ENCODE results near the gene NPHP4. TPM values are rescaled to one million over a fixed set of nuclear protein-coding genes. Genes with fewer than 3 reads are reported as not detected.

The NPHP4 gene
- total and polyA plus RNA-seq, 2 donors: 2.5 to 4.2 TPM

DNA sequence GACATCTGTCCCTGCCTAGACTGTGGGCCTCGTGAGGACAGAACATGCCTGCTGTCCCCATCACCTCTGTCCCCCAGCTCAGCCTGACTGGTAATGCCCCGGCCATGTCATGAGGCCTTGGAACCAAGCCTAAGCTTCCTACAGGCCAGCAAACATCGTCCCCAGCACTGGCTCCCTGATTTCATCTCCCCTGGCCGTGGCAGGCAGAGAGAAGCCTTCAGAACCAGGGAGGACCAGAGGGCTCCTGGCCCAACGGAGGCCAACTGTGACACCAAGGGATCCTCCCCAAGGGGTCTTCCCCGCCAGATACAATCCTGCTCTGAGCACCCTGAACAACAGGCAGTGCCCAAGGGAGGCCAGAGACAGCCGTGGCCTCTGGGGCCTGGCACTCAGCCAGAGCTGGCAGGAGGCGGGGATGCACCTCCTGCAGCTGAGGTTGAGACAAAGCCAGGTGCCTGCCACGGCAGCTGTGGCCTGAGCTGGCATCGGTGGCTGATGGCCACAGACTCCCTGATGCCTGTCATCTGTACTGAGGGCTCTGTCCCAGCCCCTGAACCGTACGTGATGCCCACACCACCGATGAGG, 9.9 kb upstream of the NPHP4 start:
- H3K9me3 ChIP-seq (ENCODE audit: control insufficient read depth in 2 of 2, insufficient read depth in 1 of 2, low read length in 1 of 2): peaks cover 0 to 3% of the 10 kb centered on the region in 2 donors
- H3K36me3 ChIP-seq (ENCODE audit: control insufficient read depth in 2 of 2, insufficient read depth in 2 of 2, low read length in 1 of 2): no peaks in the 10 kb centered on the region
- no peak overlapping the region for H3K4me3 ChIP-seq (ENCODE audit: low read length in 2 of 2)
- DNase-seq (ENCODE audit: low read depth in 6 of 9, low spot score in 9 of 9): no peak
- H3K27me3 ChIP-seq (ENCODE audit: control insufficient read depth in 2 of 2, insufficient read depth in 1 of 2, low read length in 1 of 2): peaks cover 0 to under 1% of the 10 kb centered on the region in 2 donors
- peaks cover 0 to 11% of the 10 kb centered on the region in 2 donors for H3K4me1 ChIP-seq (ENCODE audit: control insufficient read depth in 2 of 2, insufficient read depth in 2 of 2, low read length in 2 of 2)
- WGBS: 57% methylated on average over 13 of the region's 13 CpGs
- no peak overlapping the region for H3K27ac ChIP-seq (ENCODE audit: low read depth in 1 of 2, low read length in 1 of 2)

DNA sequence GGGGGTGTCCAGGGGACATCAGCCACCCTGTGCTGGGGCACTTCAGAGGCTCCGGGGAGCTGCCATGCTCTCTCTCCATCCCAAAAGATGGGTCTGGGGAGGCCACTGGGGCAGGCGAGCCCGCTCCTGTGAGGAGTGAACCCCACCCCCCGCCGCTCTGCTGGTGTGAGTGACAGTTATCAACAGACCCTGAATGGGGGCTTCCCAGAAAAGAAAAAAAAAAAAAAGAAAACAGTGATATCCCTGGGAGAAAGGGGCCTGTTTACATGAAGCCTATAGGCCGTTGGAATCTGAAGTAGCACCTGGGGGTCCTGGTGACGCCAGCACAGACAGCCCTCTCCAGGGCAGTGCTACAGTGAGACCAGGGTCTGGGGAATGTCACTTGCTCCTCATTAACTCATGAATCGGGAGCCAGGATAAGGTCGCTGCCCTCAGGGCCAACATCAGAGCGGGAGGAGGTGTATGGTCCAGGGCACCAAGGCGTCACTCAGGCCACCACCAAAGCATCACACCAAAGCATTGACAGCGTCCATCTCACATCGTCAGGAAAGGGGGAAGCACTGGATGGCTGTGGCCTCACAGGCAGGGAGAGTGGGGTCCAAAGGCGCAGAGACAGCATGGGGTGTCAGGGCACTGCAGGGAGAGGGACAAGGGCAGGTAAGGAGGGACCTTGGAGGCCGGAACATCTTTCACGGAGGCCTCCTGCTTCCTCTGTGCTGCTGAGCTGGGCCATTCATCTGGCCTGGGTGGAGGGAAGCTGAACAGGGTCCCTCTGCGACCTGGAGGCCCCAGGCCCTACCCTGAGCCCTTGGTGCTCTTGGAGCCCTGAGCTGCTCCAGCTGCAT, 8.4 kb upstream of the NPHP4 start:
- Histone ChIP-seq H3K9me3 (ENCODE audit: control insufficient read depth in 2 of 2, insufficient read depth in 1 of 2, low read length in 1 of 2) (peaks cover 0 to 3% of the 10 kb centered on the region in 2 donors), H3K4me3 (ENCODE audit: low read length in 2 of 2) (no peak overlapping the region), H3K4me1 (ENCODE audit: control insufficient read depth in 2 of 2, insufficient read depth in 2 of 2, low read length in 2 of 2) (peaks cover 0 to 7% of the 10 kb centered on the region in 2 donors), H3K36me3 (ENCODE audit: control insufficient read depth in 2 of 2, insufficient read depth in 2 of 2, low read length in 1 of 2) (peaks cover 0 to 8% of the 10 kb centered on the region in 2 donors), H3K27me3 (ENCODE audit: control insufficient read depth in 2 of 2, insufficient read depth in 1 of 2, low read length in 1 of 2) (no peaks in the 10 kb centered on the region), H3K27ac (ENCODE audit: low read depth in 1 of 2, low read length in 1 of 2) (no peak overlapping the region)
- WGBS: 96% methylated on average over 17 of the region's 17 CpGs
- DNase-seq (ENCODE audit: low read depth in 6 of 9, low spot score in 9 of 9): no peak

GRCh38 chr1:5999711-6000443, 7.7 kb upstream of the NPHP4 start:
- no peak for DNase-seq (ENCODE audit: low read depth in 6 of 9, low spot score in 9 of 9)
- Histone ChIP-seq H3K27ac (ENCODE audit: low read depth in 1 of 2, low read length in 1 of 2) (no peak overlapping the region), H3K36me3 (ENCODE audit: control insufficient read depth in 2 of 2, insufficient read depth in 2 of 2, low read length in 1 of 2) (peaks cover 0 to 8% of the 10 kb centered on the region in 2 donors), H3K4me3 (ENCODE audit: low read length in 2 of 2) (no peak overlapping the region), H3K27me3 (ENCODE audit: control insufficient read depth in 2 of 2, insufficient read depth in 1 of 2, low read length in 1 of 2) (no peaks in the 10 kb centered on the region), H3K9me3 (ENCODE audit: control insufficient read depth in 2 of 2, insufficient read depth in 1 of 2, low read length in 1 of 2) (peaks cover 0 to 3% of the 10 kb centered on the region in 2 donors), H3K4me1 (ENCODE audit: control insufficient read depth in 2 of 2, insufficient read depth in 2 of 2, low read length in 2 of 2) (peaks cover 0 to 6% of the 10 kb centered on the region in 2 donors)
- WGBS: 94% methylated on average over 28 of the region's 28 CpGs

DNA sequence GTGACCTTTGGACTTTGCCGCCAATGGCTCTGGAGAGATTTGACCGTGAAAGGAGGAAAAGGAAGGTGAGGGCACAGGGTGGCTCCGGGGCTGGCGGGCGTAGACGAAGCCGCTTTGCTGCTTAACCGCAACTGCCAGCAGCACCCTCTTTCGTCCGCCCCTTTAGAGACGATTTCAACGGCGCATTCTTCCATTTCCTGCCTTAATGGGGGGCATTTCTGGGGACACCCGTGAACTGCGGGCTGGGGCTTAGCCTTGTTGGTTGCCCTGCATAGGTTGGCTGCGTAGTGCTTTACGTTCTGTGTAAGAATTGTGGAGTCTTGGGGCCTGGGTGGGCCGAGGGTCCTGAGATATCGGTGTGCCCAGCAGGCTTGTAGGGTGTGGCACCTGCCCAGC, 6.7 kb upstream of the NPHP4 start:
- H3K9me3 ChIP-seq (ENCODE audit: control insufficient read depth in 2 of 2, insufficient read depth in 1 of 2, low read length in 1 of 2): peaks cover 0 to 3% of the 10 kb centered on the region in 2 donors
- peaks cover 8 to 15% of the 10 kb centered on the region in 2 donors for H3K4me1 ChIP-seq (ENCODE audit: control insufficient read depth in 2 of 2, insufficient read depth in 2 of 2, low read length in 2 of 2)
- H3K27me3 ChIP-seq (ENCODE audit: control insufficient read depth in 2 of 2, insufficient read depth in 1 of 2, low read length in 1 of 2): no peaks in the 10 kb centered on the region
- no peak overlapping the region for H3K4me3 ChIP-seq (ENCODE audit: low read length in 2 of 2)
- DNase-seq (ENCODE audit: low read depth in 6 of 9, low spot score in 9 of 9): no peak
- peaks cover 0 to 8% of the 10 kb centered on the region in 2 donors for H3K36me3 ChIP-seq (ENCODE audit: control insufficient read depth in 2 of 2, insufficient read depth in 2 of 2, low read length in 1 of 2)
- no peak overlapping the region for H3K27ac ChIP-seq (ENCODE audit: low read depth in 1 of 2, low read length in 1 of 2)
- 96% methylated on average over 19 of the region's 19 CpGs for WGBS

GRCh38 chr1:5998051-5998905, 6.1 kb upstream of the NPHP4 start:
- H3K4me3 ChIP-seq (ENCODE audit: low read length in 2 of 2): no peak overlapping the region
- peaks cover 12 to 21% of the 10 kb centered on the region in 2 donors for H3K4me1 ChIP-seq (ENCODE audit: control insufficient read depth in 2 of 2, insufficient read depth in 2 of 2, low read length in 2 of 2)
- WGBS: 95% methylated on average over 12 of the region's 12 CpGs
- H3K9me3 ChIP-seq (ENCODE audit: control insufficient read depth in 2 of 2, insufficient read depth in 1 of 2, low read length in 1 of 2): peaks cover 0 to 3% of the 10 kb centered on the region in 2 donors
- peaks cover 0 to 8% of the 10 kb centered on the region in 2 donors for H3K36me3 ChIP-seq (ENCODE audit: control insufficient read depth in 2 of 2, insufficient read depth in 2 of 2, low read length in 1 of 2)
- no peaks in the 10 kb centered on the region for H3K27me3 ChIP-seq (ENCODE audit: control insufficient read depth in 2 of 2, insufficient read depth in 1 of 2, low read length in 1 of 2)
- no peak overlapping the region for H3K27ac ChIP-seq (ENCODE audit: low read depth in 1 of 2, low read length in 1 of 2)
- DNase-seq (ENCODE audit: low read depth in 6 of 9, low spot score in 9 of 9): no peak

GRCh38 chr1:5997316-5997715, 5.1 kb upstream of the NPHP4 start:
- WGBS: 92% methylated on average over 5 of the region's 5 CpGs

GRCh38 chr1:5996641-5997270, 4.5 kb upstream of the NPHP4 start:
- DNase-seq (ENCODE audit: low read depth in 6 of 9, low spot score in 9 of 9): no peak
- Histone ChIP-seq H3K9me3 (ENCODE audit: control insufficient read depth in 2 of 2, insufficient read depth in 1 of 2, low read length in 1 of 2) (no peaks in the 10 kb centered on the region), H3K36me3 (ENCODE audit: control insufficient read depth in 2 of 2, insufficient read depth in 2 of 2, low read length in 1 of 2) (peaks cover 0 to 8% of the 10 kb centered on the region in 2 donors), H3K4me3 (ENCODE audit: low read length in 2 of 2) (no peak overlapping the region), H3K4me1 (ENCODE audit: control insufficient read depth in 2 of 2, insufficient read depth in 2 of 2, low read length in 2 of 2) (peaks cover 12 to 19% of the 10 kb centered on the region in 2 donors), H3K27ac (ENCODE audit: low read depth in 1 of 2, low read length in 1 of 2) (no peak overlapping the region), H3K27me3 (ENCODE audit: control insufficient read depth in 2 of 2, insufficient read depth in 1 of 2, low read length in 1 of 2) (no peaks in the 10 kb centered on the region)
- 97% methylated on average over 16 of the region's 16 CpGs for WGBS

More at GRCh38 chr1:5997316-5997715, 5.1 kb upstream of the NPHP4 start:
- no peak overlapping the region for H3K27ac ChIP-seq (ENCODE audit: low read depth in 1 of 2, low read length in 1 of 2)
- peaks cover 0 to 3% of the 10 kb centered on the region in 2 donors for H3K9me3 ChIP-seq (ENCODE audit: control insufficient read depth in 2 of 2, insufficient read depth in 1 of 2, low read length in 1 of 2)
- no peaks in the 10 kb centered on the region for H3K27me3 ChIP-seq (ENCODE audit: control insufficient read depth in 2 of 2, insufficient read depth in 1 of 2, low read length in 1 of 2)
- DNase-seq (ENCODE audit: low read depth in 6 of 9, low spot score in 9 of 9): no peak
- peaks cover 12 to 19% of the 10 kb centered on the region in 2 donors for H3K4me1 ChIP-seq (ENCODE audit: control insufficient read depth in 2 of 2, insufficient read depth in 2 of 2, low read length in 2 of 2)
- no peak overlapping the region for H3K4me3 ChIP-seq (ENCODE audit: low read length in 2 of 2)
- H3K36me3 ChIP-seq (ENCODE audit: control insufficient read depth in 2 of 2, insufficient read depth in 2 of 2, low read length in 1 of 2): peaks cover 0 to 8% of the 10 kb centered on the region in 2 donors

Measured in thymus (tissue), 11 donors.